ENCODE results near the gene ZNF133.

Gene ZNF133

GRCh38 chr20:18252597-18253451 lies 35.5 kb upstream of the ZNF133 start:
- ATAC-seq = no peak
- no peak for TF ChIP-seq TCF4 (CRISPR knock-in tag; IDR thresholded peaks at IDR 0.05; ENCODE audit: borderline replicate concordance)
- TF ChIP-seq TOX (CRISPR knock-in tag; IDR thresholded peaks at IDR 0.05; ENCODE audit: borderline replicate concordance) = no peak
- no peak for TF ChIP-seq ESRRG (CRISPR knock-in tag; IDR thresholded peaks at IDR 0.05)
- TF ChIP-seq BACH2 (CRISPR knock-in tag; IDR thresholded peaks at IDR 0.05; ENCODE audit: borderline replicate concordance) = no peak
- TF ChIP-seq GLIS3 (CRISPR knock-in tag; IDR thresholded peaks at IDR 0.05) = no peak
- no peak for TF ChIP-seq ARNTL (CRISPR knock-in tag; IDR thresholded peaks at IDR 0.05; ENCODE audit: borderline replicate concordance, low read depth)

- no peak for ATAC-seq
- TF ChIP-seq CSDC2 (CRISPR knock-in tag; IDR thresholded peaks at IDR 0.05) (no peak), ZC3H10 (CRISPR knock-in tag; IDR thresholded peaks at IDR 0.05) (no peak), ZNF8 (CRISPR knock-in tag; IDR thresholded peaks at IDR 0.05) (no peak), ZFP30 (CRISPR knock-in tag; IDR thresholded peaks at IDR 0.05) (no peak), GLIS3 (CRISPR knock-in tag; IDR thresholded peaks at IDR 0.05) (no peak), RARB (CRISPR knock-in tag; IDR thresholded peaks at IDR 0.05) (no peak), BACH2 (CRISPR knock-in tag; IDR thresholded peaks at IDR 0.05; ENCODE audit: borderline replicate concordance) (no peak), CSRNP3 (CRISPR knock-in tag; IDR thresholded peaks at IDR 0.05) (no peak), ZNF70 (CRISPR knock-in tag; IDR thresholded peaks at IDR 0.05) (no peak), SNAI2 (CRISPR knock-in tag; IDR thresholded peaks at IDR 0.05) (no peak), OSR1 (CRISPR knock-in tag; IDR thresholded peaks at IDR 0.05) (no peak), ISL1 (CRISPR knock-in tag; IDR thresholded peaks at IDR 0.05) (no peak), ZFP3 (CRISPR knock-in tag; IDR thresholded peaks at IDR 0.05) (no peak), ARNTL (CRISPR knock-in tag; IDR thresholded peaks at IDR 0.05; ENCODE audit: borderline replicate concordance, low read depth) (no peak), POU6F1 (CRISPR knock-in tag; IDR thresholded peaks at IDR 0.05; ENCODE audit: borderline replicate concordance, low read depth) (no peak)
These were observed 33.7 kb upstream of the ZNF133 start for GRCh38 chr20:18254615-18255014.

GRCh38 chr20:18255526-18255925 lies 32.8 kb upstream of the ZNF133 start:
- no peak for TF ChIP-seq SNAI2 (CRISPR knock-in tag; IDR thresholded peaks at IDR 0.05)
- no peak for TF ChIP-seq PATZ1 (CRISPR knock-in tag; IDR thresholded peaks at IDR 0.05; ENCODE audit: borderline replicate concordance)
- no peak for TF ChIP-seq ZNF70 (CRISPR knock-in tag; IDR thresholded peaks at IDR 0.05)
- no peak for TF ChIP-seq TCF4 (CRISPR knock-in tag; IDR thresholded peaks at IDR 0.05; ENCODE audit: borderline replicate concordance)
- no peak for TF ChIP-seq CSRNP3 (CRISPR knock-in tag; IDR thresholded peaks at IDR 0.05)

GRCh38 chr20:18256440-18257090 lies 31.8 kb upstream of the ZNF133 start:
- no peak for ATAC-seq
- TF ChIP-seq CSDC2 (CRISPR knock-in tag; IDR thresholded peaks at IDR 0.05) = no peak
- TF ChIP-seq ARNTL (CRISPR knock-in tag; IDR thresholded peaks at IDR 0.05; ENCODE audit: borderline replicate concordance, low read depth) = no peak
- no peak for TF ChIP-seq ZNF70 (CRISPR knock-in tag; IDR thresholded peaks at IDR 0.05)

More at GRCh38 chr20:18255526-18255925, 32.8 kb upstream of the ZNF133 start:
- no peak for ATAC-seq
